HepG2 (cell line): ENCODE results near the gene SYNJ2. TPM values are rescaled to one million over a fixed set of nuclear protein-coding genes. Genes with fewer than 3 reads are reported as not detected.

ENCODE experiments used
- CCDC6 ChIP-seq: sonication (generic); formaldehyde crosslinking; IDR thresholded peaks from 2 replicates; pipeline ENCODE4 v1.8.1; 2022; ENCODE audit warnings: mild to moderate bottlenecking, missing genetic modification reagents, moderate library complexity
- CENPBD1 ChIP-seq: sonication (generic); formaldehyde crosslinking; IDR thresholded peaks from 2 replicates; pipeline ENCODE4 v1.8.0; 2022; ENCODE audit warnings: missing genetic modification reagents, low read depth, mild to moderate bottlenecking, borderline replicate concordance
- CHD4 ChIP-seq: fragments of 200-600 bp; sonication (generic); IDR thresholded peaks from 2 replicates; pipeline ENCODE4 v1.7.0; 2017; ENCODE audit warnings: mild to moderate bottlenecking, low read length, borderline replicate concordance
- CREB3 ChIP-seq: sonication (generic); formaldehyde crosslinking; IDR thresholded peaks from 2 replicates; pipeline ENCODE4 v1.5.0; 2020; ENCODE audit warnings: missing genetic modification reagents
- FOXP4 ChIP-seq: sonication (generic); formaldehyde crosslinking; IDR thresholded peaks from 2 replicates; pipeline ENCODE4 v1.4.0; 2020; ENCODE audit warnings: missing genetic modification reagents
- GZF1 ChIP-seq: sonication (generic); formaldehyde crosslinking; IDR thresholded peaks from 2 replicates; pipeline ENCODE4 v1.5.1; 2020; ENCODE audit warnings: mild to moderate bottlenecking, missing genetic modification reagents
- HMG20B ChIP-seq: conservative IDR thresholded peaks from 2 replicates; pipeline ENCODE4 v1.6.1; 2016; ENCODE audit warnings: missing genetic modification reagents, missing compliant biosample characterization
- HNF4A ChIP-seq: sonication (generic); formaldehyde crosslinking; IDR thresholded peaks from 2 replicates; pipeline ENCODE4 v1.4.0; 2020; ENCODE audit warnings: missing genetic modification reagents
- MTA1 ChIP-seq: sonication (generic); formaldehyde crosslinking; IDR thresholded peaks from 2 replicates; pipeline ENCODE4 v1.4.0; 2020; ENCODE audit warnings: missing genetic modification reagents, mild to moderate bottlenecking, borderline replicate concordance
- ONECUT2 ChIP-seq: sonication (generic); formaldehyde crosslinking; IDR thresholded peaks from 2 replicates; pipeline ENCODE4 v1.4.0; 2020; ENCODE audit warnings: missing genetic modification reagents
- PHF20 ChIP-seq: sonication (generic); formaldehyde crosslinking; IDR thresholded peaks from 2 replicates; pipeline ENCODE4 v1.5.0; 2020; ENCODE audit warnings: mild to moderate bottlenecking, missing genetic modification reagents
- PRMT3 ChIP-seq: sonication (generic); formaldehyde crosslinking; IDR thresholded peaks from 2 replicates; pipeline ENCODE4 v1.8.1; 2022; ENCODE audit warnings: low read depth, mild to moderate bottlenecking, moderate library complexity, missing genetic modification reagents, borderline replicate concordance
- PTBP1 ChIP-seq: fragments of 200-400 bp; formaldehyde crosslinking; IDR thresholded peaks from 2 replicates; pipeline ENCODE4 v1.6.1; 2018; ENCODE audit warnings: low read length, low read depth; ENCODE audit not compliant: poor library complexity, severe bottlenecking
- SAP130 ChIP-seq: IDR thresholded peaks from 2 replicates; pipeline ENCODE4 v1.6.1; 2016; ENCODE audit warnings: low read depth
- SETDB1 ChIP-seq: sonication (generic); formaldehyde crosslinking; IDR thresholded peaks from 2 replicates; pipeline ENCODE4 v1.5.1; 2020; ENCODE audit warnings: missing genetic modification reagents, mild to moderate bottlenecking, borderline replicate concordance
- SMAD9 ChIP-seq: sonication (generic); formaldehyde crosslinking; IDR thresholded peaks from 2 replicates; pipeline ENCODE4 v1.5.1; 2020; ENCODE audit warnings: mild to moderate bottlenecking, missing genetic modification reagents
- TEAD3 ChIP-seq: optimal IDR thresholded peaks from 2 replicates; pipeline ENCODE3; 2016; ENCODE audit warnings: borderline replicate concordance
- TEF ChIP-seq: sonication (generic); formaldehyde crosslinking; IDR thresholded peaks from 2 replicates; pipeline ENCODE4 v1.5.0; 2020; ENCODE audit warnings: missing genetic modification reagents
- YY1 ChIP-seq: IDR thresholded peaks from 2 replicates; pipeline ENCODE4 v1.6.1; 2011; ENCODE audit warnings: low read length, low read depth, moderate library complexity, mild to moderate bottlenecking; ENCODE audit not compliant: insufficient read depth, insufficient replicate concordance
- ZNF253 ChIP-seq: sonication (generic); formaldehyde crosslinking; IDR thresholded peaks from 2 replicates; pipeline ENCODE4 v1.8.0; 2022; ENCODE audit warnings: mild to moderate bottlenecking, missing genetic modification reagents, borderline replicate concordance
- ZNF383 ChIP-seq: sonication (generic); formaldehyde crosslinking; IDR thresholded peaks from 2 replicates; pipeline ENCODE4 v1.4.0; 2020; ENCODE audit warnings: missing genetic modification reagents, mild to moderate bottlenecking, borderline replicate concordance
- ZNF432 ChIP-seq: sonication (generic); formaldehyde crosslinking; IDR thresholded peaks from 2 replicates; pipeline ENCODE4 v1.5.0; 2020; ENCODE audit warnings: missing genetic modification reagents, mild to moderate bottlenecking, borderline replicate concordance
- ZNF510 ChIP-seq: sonication (generic); formaldehyde crosslinking; IDR thresholded peaks from 2 replicates; pipeline ENCODE4 v1.4.0; 2020; ENCODE audit warnings: low read depth, mild to moderate bottlenecking, missing genetic modification reagents
- ZNF552 ChIP-seq: sonication (generic); formaldehyde crosslinking; IDR thresholded peaks from 2 replicates; pipeline ENCODE4 v1.9.0; 2022; ENCODE audit warnings: missing genetic modification reagents, mild to moderate bottlenecking, borderline replicate concordance
- ZNF615 ChIP-seq: sonication (generic); formaldehyde crosslinking; IDR thresholded peaks from 2 replicates; pipeline ENCODE4 v1.5.0; 2020; ENCODE audit warnings: mild to moderate bottlenecking, missing genetic modification reagents, borderline replicate concordance
- ZNF7 ChIP-seq: IDR thresholded peaks from 2 replicates; pipeline ENCODE4 v1.6.1; 2016; ENCODE audit warnings: missing biosample characterization, missing genetic modification reagents
- polyA plus RNA-seq, 8 experiments: library from polyadenylated mRNA; depleted of rRNA in 3 of 8; stranded (reverse) in 7 of 8; unstranded in 1 of 8; fragments of >200 nt; fragmentation: Illumina TruSeq in 4 of 8; extraction: Trizol in 4 of 8; gene quantifications; 2 replicates each; pipeline versions ENCODE4 v1.2.1 to v1.2.3, GENCODE V29; 2011 to 2016; ENCODE audit warnings: low read depth in 4 of 8, missing spikeins in 1 of 8, mixed read lengths in 1 of 8; ENCODE audit not compliant: insufficient read depth in 1 of 8
- total RNA-seq, 5 experiments: library from RNA; depleted of rRNA; stranded (reverse); fragments of >200 nt; fragmentation: Illumina TruSeq; extraction: Trizol; gene quantifications; 2 replicates each; pipeline ENCODE4 v1.2.3, GENCODE V29; 2016; ENCODE audit warnings: low read depth in 1 of 5

The SYNJ2 gene
- total and polyA plus RNA-seq, 2 of the 13 experiments (the other 11 are each of a cell fraction or from before 2014, with no cell fraction given), result 39.1 to 57.6 TPM

- TF ChIP-seq FOXP4 (peak; percentile 42; the same call in 1 of the 2 replicates), CHD4 (no peak), ZNF253 (CRISPR knock-in tag) (no peak), MTA1 (CRISPR knock-in tag) (no peak), CENPBD1 (CRISPR knock-in tag) (no peak), PTBP1 (no peak), GZF1 (CRISPR knock-in tag) (no peak), HMG20B (CRISPR knock-in tag) (0 out of 2 replicates have a peak, but pooled peaks have one; percentile 18), SAP130 (peak; percentile 54), ZNF615 (no peak), ZNF552 (CRISPR knock-in tag) (no peak), CREB3 (CRISPR knock-in tag) (no peak), ZNF383 (CRISPR knock-in tag) (0 out of 2 replicates have a peak, but pooled peaks have one; percentile 44), CCDC6 (CRISPR knock-in tag) (0 out of 2 replicates have a peak, but pooled peaks have one; percentile 26), HNF4A (CRISPR knock-in tag) (peak; percentile 29; the same call in 1 of the 2 replicates), ZNF7 (no peak), ZNF510 (CRISPR knock-in tag) (no peak), PRMT3 (CRISPR knock-in tag) (no peak; the same call in 1 of the 2 replicates), TEF (CRISPR knock-in tag) (no peak), PHF20 (CRISPR knock-in tag) (no peak), ZNF432 (CRISPR knock-in tag) (no peak), SMAD9 (CRISPR knock-in tag) (no peak), ONECUT2 (CRISPR knock-in tag) (no peak), YY1 (peak; percentile 45), TEAD3 (CRISPR knock-in tag) (no peak), SETDB1 (no peak)
Observed at GRCh38 chr6:158072083-158072721, 90.5 kb downstream of the SYNJ2 start (continued).
